ENCODE results near the gene CCDC196. TPM values are rescaled to one million over a fixed set of nuclear protein-coding genes. Genes with fewer than 3 reads are reported as not detected.

Gene CCDC196
- total RNA-seq, 4 donors from 2014 or later, result not detected

GRCh38 chr14:66482873-66483272 lies 3.3 kb upstream of the CCDC196 start:
- ATAC-seq, result no peak
- peaks cover 0 to 8% (median 0%) of the 10 kb centered on the region in 3 donors for H3K4me1 ChIP-seq

GRCh38 chr14:66483322-66483721 lies 2.8 kb upstream of the CCDC196 start:
- Histone ChIP-seq H3K4me3 (no peak overlapping the region), H3K4me1 (peaks cover 0 to 8% (median 0%) of the 10 kb centered on the region in 3 donors), H3K27ac (no peak overlapping the region), H3K27me3 (no peaks in the 10 kb centered on the region), H3K9me3 (no peaks in the 10 kb centered on the region), H3K36me3 (no peaks in the 10 kb centered on the region)
- ATAC-seq, result no peak
- 13 to 14% methylated on average over 1 of the region's 1 CpG for WGBS, 2 donors (ENCODE audit: low coverage in 1 of 2)
- no peak for TF ChIP-seq CTCF (IDR thresholded peaks at IDR 0.05)
- peak; percentile 54 for TF ChIP-seq POLR2AphosphoS5 (IDR thresholded peaks at IDR 0.05)

More at GRCh38 chr14:66482873-66483272, 3.3 kb upstream of the CCDC196 start:
- TF ChIP-seq POLR2A (IDR thresholded peaks at IDR 0.05) (no peak), POLR2AphosphoS5 (IDR thresholded peaks at IDR 0.05) (no peak), CTCF (IDR thresholded peaks at IDR 0.05) (no peak), EP300 (IDR thresholded peaks at IDR 0.05) (no peak)
- Histone ChIP-seq H3K27ac (no peak overlapping the region), H3K4me3 (no peak overlapping the region), H3K36me3 (no peaks in the 10 kb centered on the region), H3K9me3 (no peaks in the 10 kb centered on the region), H3K27me3 (no peaks in the 10 kb centered on the region)
- WGBS, 2 donors (ENCODE audit: low coverage in 1 of 2), result 60 to 88% methylated on average over 2 of the region's 2 CpGs

- Histone ChIP-seq H3K4me1 (peaks cover 0 to 8% (median 0%) of the 10 kb centered on the region in 3 donors), H3K27me3 (no peaks in the 10 kb centered on the region), H3K9me3 (no peaks in the 10 kb centered on the region), H3K36me3 (no peaks in the 10 kb centered on the region), H3K4me3 (no peak overlapping the region), H3K27ac (no peak overlapping the region)
- 84 to 93% methylated on average over 3 of the region's 3 CpGs for WGBS, 2 donors (ENCODE audit: low coverage in 1 of 2)
- no peak for ATAC-seq
- TF ChIP-seq EP300 (IDR thresholded peaks at IDR 0.05) (no peak), CTCF (IDR thresholded peaks at IDR 0.05) (no peak), POLR2A (IDR thresholded peaks at IDR 0.05) (no peak), POLR2AphosphoS5 (IDR thresholded peaks at IDR 0.05) (no peak)
These were observed 1.1 kb upstream of the CCDC196 start for GRCh38 chr14:66485029-66485428.

- Histone ChIP-seq H3K9me3 (no peaks in the 10 kb centered on the region), H3K27ac (no peak overlapping the region), H3K36me3 (no peaks in the 10 kb centered on the region), H3K27me3 (no peaks in the 10 kb centered on the region), H3K4me1 (peaks cover 0 to 8% (median 0%) of the 10 kb centered on the region in 3 donors), H3K4me3 (no peak overlapping the region)
- TF ChIP-seq EP300 (IDR thresholded peaks at IDR 0.05) (no peak), POLR2A (IDR thresholded peaks at IDR 0.05) (no peak), POLR2AphosphoS5 (IDR thresholded peaks at IDR 0.05) (no peak), CTCF (IDR thresholded peaks at IDR 0.05) (no peak)
- ATAC-seq, result no peak
- 64 to 73% methylated on average over 2 of the region's 2 CpGs for WGBS, 2 donors (ENCODE audit: low coverage in 1 of 2)
These were observed 993 bp downstream of the CCDC196 start for GRCh38 chr14:66487164-66487563.

- no peaks in the 10 kb centered on the region for H3K27me3 ChIP-seq
- no peaks in the 10 kb centered on the region for H3K4me1 ChIP-seq
- no peaks in the 10 kb centered on the region for H3K36me3 ChIP-seq
- TF ChIP-seq EP300 (IDR thresholded peaks at IDR 0.05), result no peak
- TF ChIP-seq POLR2A (IDR thresholded peaks at IDR 0.05), result no peak
- no peak for TF ChIP-seq POLR2AphosphoS5 (IDR thresholded peaks at IDR 0.05)
- no peak for TF ChIP-seq CTCF (IDR thresholded peaks at IDR 0.05)
- 70 to 81% methylated on average over 3 of the region's 3 CpGs for WGBS, 2 donors (ENCODE audit: low coverage in 1 of 2)
- no peaks in the 10 kb centered on the region for H3K9me3 ChIP-seq
- no peak overlapping the region for H3K4me3 ChIP-seq
- H3K27ac ChIP-seq, result no peak overlapping the region
- ATAC-seq, result no peak
These were observed 4.3 kb downstream of the CCDC196 start for GRCh38 chr14:66490143-66491111.

Measured in gastroesophageal sphincter (tissue), 4 donors.